Prostate gland (tissue), 2 donors: ENCODE results near the gene KISS1. TPM values are rescaled to one million over a fixed set of nuclear protein-coding genes. Genes with fewer than 3 reads are reported as not detected.
"Not testable (repeated sequence)": the region's sequence is repeated elsewhere in the genome, so short reads cannot be mapped to it uniquely, and the experiment has no call there.

Source experiments
- DNase-seq: peaks from one replicate; pipeline ENCODE4 v3.0.0-alpha.2; 2019; ENCODE audit warnings: low spot score
- H3K27ac ChIP-seq, 2 donors: fragments of 200-600 bp; sonication (generic); 2 replicates each; pipeline ENCODE4 v1.5.1; 2017 to 2019
- H3K27me3 ChIP-seq: fragments of 200-600 bp; sonication (generic); replicated peaks from 2 replicates; pipeline ENCODE4 v1.5.1; 2019; ENCODE audit not compliant: insufficient read depth
- H3K36me3 ChIP-seq, 2 donors: fragments of 200-600 bp; sonication (generic); 1 replicate in 1 of 2; 2 replicates in 1 of 2; pipeline versions ENCODE4 v1.5.1 to v1.8.1; 2017 to 2019
- H3K4me1 ChIP-seq: fragments of 200-600 bp; sonication (generic); replicated peaks from 2 replicates; pipeline ENCODE4 v1.5.1; 2019
- H3K4me3 ChIP-seq, 2 donors: fragments of 200-600 bp; sonication (generic); 2 replicates each; pipeline ENCODE4 v1.5.1; 2017 to 2019
- H3K9me3 ChIP-seq: fragments of 200-600 bp; sonication (generic); 2 replicates; pipeline ENCODE4 v1.5.1; 2017
- CTCF ChIP-seq, 4 experiments: fragments of 200-600 bp in 2 of 4; fragments of 450-650 bp in 2 of 4; sonication (generic) in 2 of 4; IDR thresholded peaks; 1 replicate in 3 of 4; 2 replicates in 1 of 4; pipeline ENCODE4 v1.5.1; 2016 to 2019; ENCODE audit warnings: antibody characterized with exemption in 4 of 4, mild to moderate bottlenecking in 2 of 4, moderate library complexity in 2 of 4
- POLR2A ChIP-seq: fragments of 450-650 bp; IDR thresholded peaks from one replicate; pipeline ENCODE4 v1.6.1; 2016; ENCODE audit warnings: antibody characterized with exemption, mild to moderate bottlenecking
- POLR2AphosphoS5 ChIP-seq: sonication (generic); formaldehyde crosslinking; IDR thresholded peaks from one replicate; pipeline ENCODE4 v1.6.1; 2017; ENCODE audit warnings: antibody characterized with exemption
- WGBS: methylation state at CpG from one replicate; pipeline ENCODE4 v1.1.5; 2018; 5-methylcytosine and 5-hydroxymethylcytosine counted together
- intact Hi-C: fragments of 100-400 bp; cut with DNase I; formaldehyde crosslinking; loops from one replicate; pipeline ENCODE4 v1.14.2; 2022
- total RNA-seq, 2 donors: library from RNA; depleted of rRNA; stranded (reverse); fragments of >200 nt; gene quantifications; one replicate each; pipeline ENCODE4 v1.1.0, GENCODE V29; 2016

Gene KISS1
- total RNA-seq, 2 donors from 2014 or later: 6.0 TPM; not detected in 1

- not testable (repeated sequence) for H3K36me3 ChIP-seq
- WGBS: 100% methylated on average over 1 of the region's 1 CpG
Measured at GRCh38 chr1:204237515-204237914, 41.2 kb upstream of the KISS1 start.

GRCh38 chr1:204232526-204232925 is 36.2 kb upstream of the KISS1 start:
- intact Hi-C loops: no loop called here
- H3K36me3 ChIP-seq: peaks cover 3 to 11% of the 10 kb centered on the region in 2 donors
- no peak overlapping the region for H3K4me3 ChIP-seq
- H3K4me1 ChIP-seq: no peaks in the 10 kb centered on the region
- no peak for TF ChIP-seq POLR2AphosphoS5
- no peak for TF ChIP-seq CTCF (IDR thresholded peaks at IDR 0.05)
- no peak for TF ChIP-seq POLR2A
- no peak overlapping the region for H3K27ac ChIP-seq
- no peaks in the 10 kb centered on the region for H3K9me3 ChIP-seq
- no peak for DNase-seq
- no peaks in the 10 kb centered on the region for H3K27me3 ChIP-seq

More at GRCh38 chr1:204237515-204237914, 41.2 kb upstream of the KISS1 start:
- H3K9me3 ChIP-seq, H3K4me3 ChIP-seq, H3K4me1 ChIP-seq, DNase-seq, H3K27me3 ChIP-seq, H3K27ac ChIP-seq, intact Hi-C loops: not testable (repeated sequence)

GRCh38 chr1:204230211-204230610 is 33.9 kb upstream of the KISS1 start:
- H3K4me1 ChIP-seq: peaks cover 9% of the 10 kb centered on the region
- 95% methylated on average over 14 of the region's 14 CpGs for WGBS
- H3K36me3 ChIP-seq: peaks cover 3 to 11% of the 10 kb centered on the region in 2 donors
- no peak overlapping the region for H3K27ac ChIP-seq
- no peak overlapping the region for H3K4me3 ChIP-seq
- no peaks in the 10 kb centered on the region for H3K9me3 ChIP-seq
- no peaks in the 10 kb centered on the region for H3K27me3 ChIP-seq
- intact Hi-C loops: no loop called here
- no peak for DNase-seq
- TF ChIP-seq POLR2AphosphoS5 (no peak), CTCF (IDR thresholded peaks at IDR 0.05) (no peak), POLR2A (no peak)

GRCh38 chr1:204228896-204229295 is 32.6 kb upstream of the KISS1 start:
- DNase-seq: no peak
- Histone ChIP-seq H3K27me3 (no peaks in the 10 kb centered on the region), H3K36me3 (peaks cover 3 to 11% of the 10 kb centered on the region in 2 donors), H3K4me1 (peaks cover 9% of the 10 kb centered on the region), H3K27ac (no peak overlapping the region), H3K9me3 (no peaks in the 10 kb centered on the region), H3K4me3 (no peak overlapping the region)
- intact Hi-C loops: no loop called here
- WGBS: 98% methylated on average over 13 of the region's 13 CpGs
- no peak for TF ChIP-seq CTCF (IDR thresholded peaks at IDR 0.05)
- TF ChIP-seq POLR2AphosphoS5: no peak
- no peak for TF ChIP-seq POLR2A

- Histone ChIP-seq H3K9me3 (no peaks in the 10 kb centered on the region), H3K27me3 (no peaks in the 10 kb centered on the region), H3K4me3 (no peak overlapping the region), H3K4me1 (peaks cover 9% of the 10 kb centered on the region), H3K36me3 (peaks cover 3 to 11% of the 10 kb centered on the region in 2 donors), H3K27ac (no peak overlapping the region)
- intact Hi-C loops: no loop called here
- DNase-seq: no peak
- WGBS: 85% methylated on average over 20 of the region's 20 CpGs
- TF ChIP-seq POLR2A: no peak
- no peak for TF ChIP-seq POLR2AphosphoS5
- no peak for TF ChIP-seq CTCF (IDR thresholded peaks at IDR 0.05)
Measured at GRCh38 chr1:204227996-204228785, 31.9 kb upstream of the KISS1 start.
